OCI-LY1 (cell line): Measurements from ENCODE around the gene OVCH1.

Experiments used
- CTCF ChIP-seq: fragments of 200-600 bp; sonication (generic), shearing (Covaris generic); IDR thresholded peaks from 2 replicates; pipeline ENCODE4 v1.5.1; 2017; ENCODE audit warnings: mild to moderate bottlenecking, antibody characterized with exemption, low read length, moderate library complexity, mixed read lengths
- EZH2 ChIP-seq: fragments of 200-600 bp; sonication (generic), shearing (Covaris generic); IDR thresholded peaks from 2 replicates; pipeline ENCODE4 v1.8.0; 2017; ENCODE audit warnings: borderline replicate concordance, mixed run types, mild to moderate bottlenecking, antibody characterized with exemption, low read length, moderate library complexity, mixed read lengths

DNA sequence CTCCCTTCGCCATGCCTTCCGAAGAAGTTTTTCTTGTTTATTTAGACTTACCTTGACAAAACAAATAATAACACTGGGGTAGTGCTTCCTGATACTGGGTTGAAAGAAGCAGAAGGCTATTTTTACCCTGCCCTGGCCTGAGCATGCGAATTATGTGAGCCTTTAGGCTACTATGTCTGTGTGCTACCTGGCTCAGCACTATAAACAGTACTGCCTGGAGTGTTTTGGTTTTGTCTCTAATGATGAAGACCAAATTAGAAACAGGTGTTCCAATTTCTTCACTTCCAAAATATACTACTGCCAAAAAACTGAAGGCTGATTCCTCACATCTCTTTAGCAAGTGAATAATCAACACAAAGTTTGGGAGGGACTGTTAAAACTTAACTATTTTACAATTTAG, 7.6 kb upstream of the OVCH1 start:
- TF ChIP-seq CTCF: no peak
- no peak for TF ChIP-seq EZH2
